Aorta (tissue), 5 donors: ENCODE results near the gene COL9A1. TPM values are rescaled to one million over a fixed set of nuclear protein-coding genes. Genes with fewer than 3 reads are reported as not detected.

Experiments
- ATAC-seq: fragments of 200-7000 bp; cut with Tn5 transposase; one replicate; pipeline ENCODE4 v1.9.1; 2022; ENCODE audit warnings: moderate library complexity; ENCODE audit not compliant: low FRiP score
- DNase-seq, 2 donors: peaks; one replicate each; pipeline ENCODE4 v3.0.0-alpha.2; 2020
- H3K27ac ChIP-seq, 2 donors: one replicate each; pipeline ENCODE4 v1.5.1; 2013; ENCODE audit warnings: low read length in 2 of 2, mild to moderate bottlenecking in 2 of 2, moderate library complexity in 2 of 2, control low read depth in 1 of 2, inconsistent platforms in 1 of 2, low read depth in 1 of 2
- H3K27me3 ChIP-seq, 2 donors: one replicate each; pipeline ENCODE4 v1.6.1; 2013; ENCODE audit warnings: control low read depth in 1 of 2, low read length in 1 of 2, mild to moderate bottlenecking in 1 of 2, moderate library complexity in 1 of 2; ENCODE audit not compliant: insufficient read depth in 2 of 2, control insufficient read depth in 1 of 2
- H3K36me3 ChIP-seq, 2 donors: one replicate each; pipeline ENCODE4 v1.6.1; 2013; ENCODE audit warnings: control low read depth in 1 of 2, low read length in 1 of 2, mild to moderate bottlenecking in 1 of 2; ENCODE audit not compliant: insufficient read depth in 2 of 2, control insufficient read depth in 1 of 2
- H3K4me1 ChIP-seq, 2 donors: one replicate each; pipeline ENCODE4 v1.6.1; 2013; ENCODE audit warnings: low read length in 2 of 2, control low read depth in 1 of 2, mild to moderate bottlenecking in 1 of 2, moderate library complexity in 1 of 2; ENCODE audit not compliant: insufficient read depth in 2 of 2, control insufficient read depth in 1 of 2
- H3K4me3 ChIP-seq, 2 donors: one replicate each; pipeline ENCODE4 v1.5.1; 2013; ENCODE audit warnings: low read length in 2 of 2, control low read depth in 1 of 2, mild to moderate bottlenecking in 1 of 2
- H3K9me3 ChIP-seq: one replicate; pipeline ENCODE4 v1.6.1; 2013; ENCODE audit warnings: mild to moderate bottlenecking, low read length; ENCODE audit not compliant: control insufficient read depth
- WGBS, 2 donors: extraction: QIAGEN DNeasy Blood & Tissue Kit; methylation state at CpG; one replicate each; pipeline ENCODE4 v1.1.7; 2013; 5-methylcytosine and 5-hydroxymethylcytosine counted together
- intact Hi-C, 2 donors: fragments of 100-400 bp; cut with DNase I; formaldehyde crosslinking; loops; one replicate each; pipeline versions ENCODE4 v1.14.2 to v1.15.0; 2022
- polyA plus RNA-seq, 2 donors: library from polyadenylated mRNA; stranded (reverse); fragments of 200-250 nt; gene quantifications; one replicate each; pipeline ENCODE4 v1.2.3, GENCODE V29; 2013
- total RNA-seq, 2 donors: library from RNA; stranded (reverse); fragmentation: NEBNext Ultra II Directional; extraction: Animal tissue kit (Norgen Biotek cat#: 25700); gene quantifications; one replicate each; pipeline ENCODE4 v1.2.1, GENCODE V29; 2021
- donor health status: healthy with polysubstance abuse.
- donor health status: Bipolar disorder and iron deficiency.
- donor health status: DM: no; HTN: no; CAD: no.
- donor health status: DM: no; HTN: no; CAD: no.
- donor health status: DM: yes; HTN: yes; CAD: no.

The COL9A1 gene
- total and polyA plus RNA-seq, 4 donors = 1.3 TPM; not detected in 3

- H3K4me3 ChIP-seq = no peak overlapping the region
- 43 to 55% methylated on average over 1 of the region's 1 CpG for WGBS, 2 donors
- intact Hi-C loops = no loop called here
- no peak for DNase-seq
- H3K27me3 ChIP-seq = peaks cover 0 to 1% of the 10 kb centered on the region in 2 donors
- H3K9me3 ChIP-seq = no peaks in the 10 kb centered on the region
- no peak overlapping the region for H3K27ac ChIP-seq
- no peaks in the 10 kb centered on the region for H3K4me1 ChIP-seq
- H3K36me3 ChIP-seq = no peaks in the 10 kb centered on the region
- no peak for ATAC-seq
These were observed 121.8 kb downstream of the COL9A1 start for GRCh38 chr6:70180901-70181599.

- no peaks in the 10 kb centered on the region for H3K9me3 ChIP-seq
- no peak overlapping the region for H3K27ac ChIP-seq
- ATAC-seq = no peak
- H3K36me3 ChIP-seq = no peaks in the 10 kb centered on the region
- DNase-seq = no peak
- H3K4me3 ChIP-seq = no peak overlapping the region
- whole genome bisulfite sequencing, 2 donors = 83 to 95% methylated on average over 2 of the region's 2 CpGs
- H3K27me3 ChIP-seq = peaks cover 0 to 1% of the 10 kb centered on the region in 2 donors
- H3K4me1 ChIP-seq = no peaks in the 10 kb centered on the region
- intact Hi-C loops = no loop called here
These were observed 122.5 kb downstream of the COL9A1 start for GRCh38 chr6:70180183-70180900.

GRCh38 chr6:70176842-70177550 lies 125.9 kb downstream of the COL9A1 start:
- Histone ChIP-seq H3K4me3 (no peak overlapping the region), H3K36me3 (no peaks in the 10 kb centered on the region), H3K9me3 (no peaks in the 10 kb centered on the region), H3K4me1 (no peaks in the 10 kb centered on the region), H3K27me3 (peaks cover 0 to 1% of the 10 kb centered on the region in 2 donors), H3K27ac (no peak overlapping the region)
- WGBS, 2 donors = 71 to 75% methylated on average over 3 of the region's 3 CpGs
- intact Hi-C loops = no loop called here
- ATAC-seq (no peak), DNase-seq (no peak)

GRCh38 chr6:70175770-70176169 lies 127.1 kb downstream of the COL9A1 start:
- no peaks in the 10 kb centered on the region for H3K9me3 ChIP-seq
- intact Hi-C loops = no loop called here
- H3K36me3 ChIP-seq = no peaks in the 10 kb centered on the region
- ATAC-seq (no peak), DNase-seq (no peak)
- H3K27me3 ChIP-seq = no peaks in the 10 kb centered on the region
- no peak overlapping the region for H3K4me3 ChIP-seq
- H3K4me1 ChIP-seq = no peaks in the 10 kb centered on the region
- H3K27ac ChIP-seq = no peak overlapping the region
- WGBS, 2 donors = 72 to 77% methylated on average over 2 of the region's 2 CpGs

- intact Hi-C loops = no loop called here
- Histone ChIP-seq H3K4me1 (no peaks in the 10 kb centered on the region), H3K27me3 (no peaks in the 10 kb centered on the region), H3K36me3 (no peaks in the 10 kb centered on the region), H3K27ac (no peak overlapping the region), H3K4me3 (no peak overlapping the region), H3K9me3 (no peaks in the 10 kb centered on the region)
- ATAC-seq = no peak
- no peak for DNase-seq
- WGBS, 2 donors = 55 to 63% methylated on average over 2 of the region's 2 CpGs
These were observed 130.6 kb downstream of the COL9A1 start for GRCh38 chr6:70172252-70172651.

GRCh38 chr6:70171236-70171635 lies 131.6 kb downstream of the COL9A1 start:
- Histone ChIP-seq H3K36me3 (no peaks in the 10 kb centered on the region), H3K9me3 (no peaks in the 10 kb centered on the region), H3K27ac (no peak overlapping the region), H3K4me3 (no peak overlapping the region), H3K27me3 (no peaks in the 10 kb centered on the region), H3K4me1 (no peaks in the 10 kb centered on the region)
- no peak for ATAC-seq
- DNase-seq = no peak
- intact Hi-C loops = no loop called here

- Histone ChIP-seq H3K36me3 (no peaks in the 10 kb centered on the region), H3K27me3 (no peaks in the 10 kb centered on the region), H3K4me3 (no peak overlapping the region), H3K4me1 (no peaks in the 10 kb centered on the region), H3K27ac (no peak overlapping the region), H3K9me3 (no peaks in the 10 kb centered on the region)
- intact Hi-C loops = no loop called here
- DNase-seq = no peak
- ATAC-seq = no peak
- 73 to 74% methylated on average over 5 of the region's 5 CpGs for WGBS, 2 donors
These were observed 134.1 kb downstream of the COL9A1 start for GRCh38 chr6:70168681-70169377.
